ENCODE data around the gene TM4SF18.

- TF ChIP-seq CTCF (IDR thresholded peaks at IDR 0.05): no peak
- TF ChIP-seq POLR2AphosphoS5 (IDR thresholded peaks at IDR 0.05; ENCODE audit: insufficient read depth in 1 of 2, low read depth in 1 of 2): no peak
- no peak for TF ChIP-seq POLR2A (IDR thresholded peaks at IDR 0.05)
These were observed 3.5 kb upstream of the TM4SF18 start for GRCh38 chr3:149336925-149337324.

All from vagina (tissue), 2 donors.